GM19372 (cell line): ENCODE results near the gene EFNA5.

Experiments used
- ATAC-seq: cut with Tn5 transposase; IDR thresholded peaks from one replicate; pipeline ENCODE4 v1.9.1; 2021; ENCODE audit warnings: mild to moderate bottlenecking, low read depth, moderate library complexity; ENCODE audit not compliant: unreplicated experiment

The EFNA5 gene

DNA sequence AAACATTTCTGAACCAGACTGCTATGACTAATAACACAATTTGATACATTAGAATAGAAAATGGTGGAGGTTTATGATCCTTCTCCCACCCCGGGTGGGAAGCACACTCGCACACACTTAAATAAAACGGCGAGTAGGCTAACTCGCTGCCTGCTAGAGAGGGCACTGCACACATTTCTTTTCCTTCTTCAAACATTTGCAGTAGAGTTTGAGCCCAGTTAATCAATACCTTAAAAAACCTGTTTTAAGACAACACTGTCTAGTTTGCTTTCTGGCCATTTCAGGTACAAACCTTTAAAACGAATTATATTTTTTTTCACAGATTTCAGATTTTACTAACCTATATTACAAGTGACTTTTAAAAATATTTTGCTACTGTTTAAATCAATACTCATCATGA, 63.5 kb downstream of the EFNA5 start:
- no peak for ATAC-seq

DNA sequence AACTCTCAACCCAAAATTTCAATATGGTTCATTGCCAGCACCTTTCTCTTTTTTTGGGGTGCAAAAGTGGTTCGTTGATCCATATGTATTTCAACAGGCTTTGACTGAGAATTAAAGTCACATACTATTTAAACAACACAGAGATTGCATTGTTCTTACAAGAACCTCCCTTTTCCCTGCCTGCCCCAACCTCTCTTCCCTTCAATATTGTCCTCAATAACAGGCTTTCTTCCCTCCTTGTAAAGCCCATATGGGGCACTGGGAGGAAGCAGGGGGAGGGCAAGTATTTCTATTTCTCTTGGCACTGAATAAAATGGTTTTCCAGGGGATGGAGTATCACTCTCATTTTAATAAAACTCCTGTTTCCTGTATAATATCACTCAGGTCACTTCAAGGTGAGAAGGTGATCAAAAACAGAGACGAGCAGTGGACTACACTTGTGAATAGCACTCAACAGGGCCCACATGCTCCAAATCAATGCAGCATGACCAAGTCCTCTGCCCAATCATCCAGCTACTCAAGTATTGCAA, 65.1 kb downstream of the EFNA5 start:
- ATAC-seq = no peak

- no peak for ATAC-seq
These were observed 65.7 kb downstream of the EFNA5 start for GRCh38 chr5:107604990-107605389.

DNA sequence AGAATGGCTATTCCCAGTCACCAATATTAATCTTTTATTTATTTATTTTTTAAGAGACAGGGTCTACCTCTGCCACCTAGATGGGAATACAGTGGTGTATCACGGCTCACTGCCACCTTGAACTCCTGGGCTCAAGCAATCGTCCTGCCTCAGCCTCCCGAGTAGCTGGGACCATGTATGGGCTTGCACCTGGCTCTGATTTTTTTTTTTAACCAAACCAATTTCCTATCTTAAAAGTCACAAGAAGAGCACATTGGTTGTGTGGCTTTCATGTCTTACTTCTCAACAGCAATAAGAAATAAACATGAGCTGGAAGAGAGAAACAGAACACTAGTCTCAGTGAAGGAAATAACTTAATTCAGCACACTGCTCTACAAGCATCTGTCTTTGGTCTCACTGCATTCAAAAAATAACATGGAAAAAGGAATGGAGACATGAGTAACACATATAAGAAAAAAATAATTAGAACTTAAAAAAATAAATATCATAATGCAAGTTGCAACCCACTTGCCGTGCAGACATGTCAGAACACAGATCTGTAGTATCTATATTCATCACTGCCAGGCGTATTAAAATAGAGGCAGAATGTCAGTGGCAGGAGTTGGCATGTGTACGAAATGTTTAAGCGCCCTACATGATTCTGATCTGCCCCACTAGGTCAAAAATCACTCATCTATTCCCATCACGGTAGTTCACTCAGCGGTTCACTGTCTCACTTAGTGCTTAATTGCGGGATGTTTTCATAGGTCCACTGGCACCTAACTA, 66.4 kb downstream of the EFNA5 start:
- ATAC-seq = no peak

DNA sequence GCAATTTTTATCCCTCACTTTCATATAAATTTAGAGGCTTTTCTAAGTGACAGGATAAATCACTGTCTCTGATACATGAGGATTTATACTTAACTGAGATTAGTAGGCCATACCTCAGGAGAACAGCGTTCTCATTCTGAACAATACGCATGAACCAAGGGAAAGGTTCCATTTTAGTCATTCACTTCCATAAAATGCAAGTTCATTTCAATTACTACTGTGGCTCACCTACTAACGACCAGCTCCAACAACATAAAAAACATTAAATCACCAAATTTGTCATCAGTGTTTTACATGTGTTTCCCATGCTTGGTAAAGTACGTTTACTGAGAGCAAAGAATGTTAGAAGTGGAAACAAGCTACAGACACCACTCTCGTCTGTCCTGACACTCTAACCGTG, 67.4 kb downstream of the EFNA5 start:
- ATAC-seq = no peak

DNA sequence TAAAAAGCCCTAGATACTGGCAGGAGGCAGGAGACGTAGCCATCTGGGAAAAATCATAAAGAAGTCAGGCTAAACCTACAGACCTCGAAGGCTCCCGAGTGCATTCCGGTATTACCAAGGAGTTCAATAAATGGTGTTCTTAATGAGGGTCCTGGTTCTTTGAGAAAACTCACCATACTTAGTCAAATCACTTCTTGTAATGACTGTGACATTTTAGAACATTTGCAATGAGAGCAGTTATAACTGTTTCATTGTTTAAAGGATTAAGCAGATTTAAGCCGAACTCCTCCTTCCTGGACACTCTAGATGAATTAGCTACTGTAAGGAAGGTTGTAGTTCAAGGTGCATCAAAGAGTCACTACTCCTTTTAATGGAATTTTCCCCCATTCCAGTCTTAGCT, 67.8 kb downstream of the EFNA5 start:
- ATAC-seq = no peak

DNA sequence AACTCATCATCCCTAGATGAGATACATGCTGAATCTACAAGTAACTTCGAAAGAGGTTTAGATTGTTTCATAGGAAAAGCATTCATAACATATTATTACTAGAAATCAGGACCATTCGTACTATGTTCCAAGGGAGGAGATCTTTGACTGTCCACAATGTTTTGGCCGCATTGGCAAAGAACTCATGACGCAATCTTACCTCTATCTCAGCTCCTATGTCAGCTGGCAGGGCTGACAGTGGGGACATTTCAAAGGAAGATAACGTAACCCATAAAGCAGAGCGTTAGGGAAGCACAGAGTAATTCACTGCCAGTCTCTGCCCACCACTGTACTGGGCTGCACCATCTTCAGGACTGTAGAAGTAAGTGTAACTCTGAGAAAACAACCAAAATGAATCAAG, 69.7 kb downstream of the EFNA5 start:
- no peak for ATAC-seq

DNA sequence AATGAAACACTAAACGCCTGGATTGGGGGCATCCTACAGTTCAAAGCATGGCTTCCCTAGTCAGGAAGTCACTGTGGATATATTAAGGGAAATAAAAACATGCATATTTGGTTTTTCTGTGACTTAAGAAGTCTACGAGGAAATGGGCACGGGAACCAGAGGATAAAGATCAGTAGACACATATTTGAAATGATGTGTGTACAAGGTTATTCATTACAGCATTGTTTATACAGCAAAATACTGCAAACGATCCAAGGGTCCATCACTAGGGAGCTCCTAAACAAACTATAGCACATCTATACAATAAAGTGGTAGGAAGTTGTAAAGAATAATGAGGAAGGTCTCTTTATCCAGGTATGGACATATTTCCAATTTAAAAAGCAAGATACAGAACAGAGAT, 71.8 kb downstream of the EFNA5 start:
- no peak for ATAC-seq

DNA sequence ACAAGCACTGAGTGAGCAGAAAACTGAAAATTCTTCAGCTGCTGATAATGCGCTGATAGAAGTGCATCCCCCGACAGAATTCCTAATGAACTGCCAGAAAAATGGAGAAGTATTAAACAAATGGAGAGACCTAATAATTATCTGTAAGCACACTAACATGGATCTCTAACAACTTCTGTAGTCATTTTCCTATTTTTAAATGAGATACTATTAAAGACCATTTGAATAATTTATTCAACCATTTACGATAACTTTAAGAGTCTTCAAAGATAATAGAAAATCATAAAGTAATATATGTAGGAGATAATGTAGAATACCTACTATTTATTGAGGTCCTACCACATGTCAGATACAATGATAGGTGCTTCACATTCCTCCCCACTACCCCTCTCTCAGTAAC, 72.9 kb downstream of the EFNA5 start:
- no peak for ATAC-seq

GRCh38 chr5:107597247-107597646, 73.5 kb downstream of the EFNA5 start:
- ATAC-seq = no peak

DNA sequence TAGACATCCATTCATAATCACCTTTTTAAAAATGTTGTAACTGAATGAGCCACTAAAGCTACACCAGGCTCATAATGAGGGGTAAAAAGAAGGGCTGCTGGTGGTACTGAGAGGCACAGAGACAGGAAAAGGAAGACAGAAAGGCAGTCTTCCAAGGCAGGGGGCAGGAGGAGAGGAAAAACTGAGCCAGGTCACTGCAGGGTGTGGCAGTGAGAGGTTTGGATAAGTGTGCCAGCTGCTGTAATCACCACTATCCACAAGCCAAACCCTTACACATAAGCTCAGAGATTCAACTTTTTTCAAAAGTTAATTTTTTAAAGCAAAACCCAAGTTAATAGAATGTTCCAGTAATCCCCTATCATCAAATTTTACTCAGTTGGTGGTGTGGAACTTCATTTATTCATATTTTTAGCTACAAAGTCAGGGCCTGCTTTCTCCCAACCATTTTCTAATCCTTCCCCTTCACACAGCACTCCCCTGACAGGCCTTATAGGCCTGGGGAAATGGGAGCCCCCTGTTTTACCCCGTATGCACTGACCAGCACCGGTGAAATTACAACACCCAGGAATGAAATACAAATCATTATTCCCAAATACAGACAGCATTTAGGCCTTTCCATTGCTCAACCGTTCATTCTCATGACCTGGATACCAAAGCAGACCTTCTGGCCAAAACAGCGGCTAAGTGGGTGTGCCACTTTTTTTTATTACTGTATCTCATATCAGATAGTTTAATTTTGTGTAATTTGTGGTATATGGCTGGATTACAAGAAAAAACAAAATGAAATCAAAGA, 76.3 kb downstream of the EFNA5 start:
- ATAC-seq = no peak

GRCh38 chr5:107593009-107593408, 77.7 kb downstream of the EFNA5 start:
- ATAC-seq = no peak

GRCh38 chr5:107592515-107592914, 78.2 kb downstream of the EFNA5 start:
- ATAC-seq = no peak

DNA sequence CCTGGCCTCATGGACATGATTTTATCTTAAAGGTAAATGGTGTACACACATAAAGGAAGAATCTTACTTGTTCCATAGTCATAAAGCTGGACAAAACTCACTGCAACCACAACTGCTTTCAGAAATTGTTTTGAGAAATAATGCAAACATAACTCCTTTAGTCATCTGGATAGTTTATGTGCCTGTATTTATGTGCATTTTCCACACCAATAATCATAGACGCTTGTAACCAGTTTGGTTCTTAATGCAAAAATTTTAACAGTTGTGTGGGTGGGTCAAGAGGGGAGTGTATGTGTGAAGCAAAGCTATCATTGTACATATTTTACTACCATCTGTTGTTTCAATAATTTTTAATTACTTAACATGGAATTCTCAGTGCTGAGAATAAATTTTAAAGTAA, 80.1 kb downstream of the EFNA5 start:
- ATAC-seq = no peak

- no peak for ATAC-seq
These were observed 81.1 kb downstream of the EFNA5 start for GRCh38 chr5:107589520-107590193.

DNA sequence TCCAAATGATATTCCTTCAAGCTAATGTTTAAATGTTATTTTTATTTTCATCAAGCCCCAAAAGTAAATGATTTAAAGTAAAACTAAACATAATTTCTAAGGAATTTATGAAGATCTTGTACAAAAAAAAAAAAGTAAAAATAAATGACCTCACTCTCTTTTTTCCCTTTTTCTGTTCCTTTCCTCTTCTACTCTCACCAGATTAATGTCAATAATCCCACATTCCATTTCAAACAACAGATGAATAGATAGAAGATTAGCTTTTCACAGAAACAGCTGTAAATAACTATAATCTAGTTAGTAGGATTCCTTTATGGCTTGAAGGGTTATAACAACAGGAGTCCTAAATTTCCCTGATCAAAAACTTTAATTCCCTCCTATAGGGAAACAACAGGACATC, 88.1 kb downstream of the EFNA5 start:
- ATAC-seq = no peak

DNA sequence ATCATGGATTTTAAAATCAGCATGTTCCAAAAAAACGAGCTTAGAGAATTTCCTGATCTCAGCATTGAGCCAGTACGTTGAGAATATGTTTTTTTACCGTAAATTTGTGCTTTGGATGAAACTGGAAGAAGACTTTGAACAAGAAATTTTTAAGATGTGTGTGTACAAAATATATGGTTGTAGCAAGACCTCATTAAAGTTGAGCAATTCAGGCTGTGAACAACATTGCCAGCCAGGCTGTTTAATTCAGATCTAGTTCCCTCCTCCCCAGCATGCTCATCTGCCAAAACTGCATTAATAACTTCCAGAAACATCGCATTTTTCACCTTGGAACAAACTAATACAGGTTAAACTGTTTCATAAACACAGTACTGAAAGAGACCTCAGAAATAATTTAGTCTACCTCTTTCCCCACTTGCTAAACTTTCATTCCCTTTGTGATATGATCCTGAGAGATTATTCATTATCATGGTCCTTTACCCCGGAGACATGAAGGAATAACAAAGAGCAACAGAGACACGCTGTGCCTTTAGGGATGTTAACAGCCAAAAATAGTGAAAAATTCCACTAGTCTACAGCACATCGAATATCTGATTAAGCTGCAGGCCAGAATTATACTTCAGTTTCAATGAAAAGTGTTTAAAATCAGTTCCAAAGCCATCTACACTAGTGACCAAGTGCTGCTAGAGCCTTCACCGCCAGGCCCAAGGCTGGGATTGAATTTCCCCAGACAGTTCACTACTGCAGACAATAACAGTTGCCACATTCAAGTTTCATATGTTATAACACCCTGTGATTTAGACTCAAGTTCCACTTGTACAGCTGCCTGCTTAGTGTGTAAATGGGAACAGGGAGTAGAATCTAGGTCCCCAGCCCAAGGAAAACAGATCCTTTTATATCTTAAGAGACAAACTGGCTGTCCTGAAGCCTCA, 89.6 kb downstream of the EFNA5 start:
- ATAC-seq = no peak

DNA sequence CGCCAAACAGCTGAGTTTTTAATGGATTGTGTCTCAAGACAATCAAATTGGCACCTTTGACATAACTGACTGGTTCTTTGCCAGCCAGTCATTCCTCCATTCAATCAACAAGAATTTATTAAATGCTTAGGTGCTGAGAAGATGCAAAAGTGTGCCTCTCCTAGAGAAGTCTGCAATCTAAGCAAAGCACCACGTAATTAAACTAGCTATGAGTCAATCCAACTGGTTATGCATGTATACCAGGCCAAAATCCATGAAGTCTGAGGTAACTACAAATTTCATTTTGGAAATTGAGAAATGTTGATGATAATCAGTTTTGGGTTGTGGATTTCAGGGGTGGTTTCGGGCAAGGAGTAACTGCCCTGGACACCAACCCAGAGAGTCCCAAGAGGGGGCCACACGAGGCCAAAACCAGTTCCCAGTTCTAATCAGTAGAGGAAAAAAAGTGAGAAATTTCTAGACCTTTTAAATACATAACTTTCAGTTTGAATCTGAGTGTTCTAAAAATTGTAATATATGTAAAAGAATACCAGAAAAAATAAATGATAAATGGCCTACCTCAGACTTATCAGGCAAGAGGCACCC, 92.6 kb downstream of the EFNA5 start:
- ATAC-seq = no peak

DNA sequence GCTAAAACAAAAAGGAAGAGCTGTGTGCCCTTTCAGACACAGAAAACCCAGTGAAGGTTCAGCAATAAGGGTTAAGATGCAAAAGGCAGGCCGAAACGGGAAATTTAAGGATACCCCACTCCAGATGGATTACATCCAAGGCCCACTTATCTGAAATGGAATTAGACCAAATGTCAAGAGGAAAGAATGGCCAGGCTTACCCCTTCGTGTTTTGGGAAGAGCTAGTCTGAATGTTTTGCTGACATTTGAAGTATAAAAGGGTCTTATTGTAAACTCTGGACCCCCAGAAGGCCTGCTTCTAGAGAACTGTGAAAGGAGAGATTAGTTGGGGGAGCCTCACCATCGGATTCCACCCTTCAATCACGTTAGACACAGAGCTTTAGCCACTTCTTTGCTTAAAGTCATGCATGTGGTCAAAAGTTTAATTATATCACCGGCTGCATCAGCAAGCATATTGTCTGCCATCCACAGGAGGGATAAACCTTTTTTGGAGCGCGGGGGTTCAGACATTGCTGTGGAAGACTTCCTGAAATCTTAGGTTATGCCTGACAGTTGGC, 93.3 kb downstream of the EFNA5 start:
- no peak for ATAC-seq
